Memory B cell (primary cell): ENCODE data around the gene CSNK1E.
"Not testable (repeated sequence)": the region's sequence is repeated elsewhere in the genome, so short reads cannot be mapped to it uniquely, and the experiment has no call there.

Experiments
- ATAC-seq: fragments of 150-1000 bp; cut with Tn5 transposase; 2 replicates; pipeline ENCODE4 v1.10.0; 2021; ENCODE audit warnings: low read depth, mild to moderate bottlenecking, moderate library complexity
- DNase-seq, 2 donors: peaks; one replicate each; pipeline ENCODE4 v3.0.0; 2022; ENCODE audit warnings: low spot score in 2 of 2
- H3K27ac Mint-ChIP-seq: one replicate; pipeline ENCODE4 v1.8.0; 2022; ENCODE audit warnings: mild to moderate bottlenecking, moderate library complexity, mixed read lengths
- H3K27me3 Mint-ChIP-seq: one replicate; pipeline ENCODE4 v1.8.0; 2022; ENCODE audit warnings: mixed read lengths
- H3K36me3 Mint-ChIP-seq: one replicate; pipeline ENCODE4 v1.8.0; 2022; ENCODE audit warnings: mild to moderate bottlenecking, mixed read lengths
- H3K4me1 Mint-ChIP-seq: one replicate; pipeline ENCODE4 v1.8.0; 2022; ENCODE audit warnings: mixed read lengths
- H3K4me3 Mint-ChIP-seq: one replicate; pipeline ENCODE4 v1.8.0; 2022; ENCODE audit warnings: mild to moderate bottlenecking, moderate library complexity, mixed read lengths
- H3K9me3 Mint-ChIP-seq: one replicate; pipeline ENCODE4 v1.8.0; 2022; ENCODE audit warnings: mixed read lengths

Gene CSNK1E

GRCh38 chr22:38347181-38347943 lies 30.1 kb upstream of the CSNK1E start:
- H3K9me3 Mint-ChIP-seq, result no peaks in the 10 kb centered on the region
- H3K27me3 Mint-ChIP-seq, result no peaks in the 10 kb centered on the region
- H3K4me3 Mint-ChIP-seq, result no peak overlapping the region
- ATAC-seq, result no peak
- H3K4me1 Mint-ChIP-seq, result peaks cover 23% of the 10 kb centered on the region
- no peaks in the 10 kb centered on the region for H3K36me3 Mint-ChIP-seq
- H3K27ac Mint-ChIP-seq, result no peak overlapping the region
- DNase-seq, result no peak

- Mint-ChIP-seq H3K4me1 (peaks cover 23% of the 10 kb centered on the region), H3K27ac (no peak overlapping the region), H3K9me3 (no peaks in the 10 kb centered on the region), H3K4me3 (no peak overlapping the region), H3K27me3 (no peaks in the 10 kb centered on the region), H3K36me3 (no peaks in the 10 kb centered on the region)
- ATAC-seq (no peak), DNase-seq (no peak)
These were observed 29.3 kb upstream of the CSNK1E start for GRCh38 chr22:38346506-38346905.

GRCh38 chr22:38345782-38346181 lies 28.5 kb upstream of the CSNK1E start:
- Mint-ChIP-seq H3K9me3 (no peaks in the 10 kb centered on the region), H3K4me3 (no peak overlapping the region), H3K4me1 (peaks cover 23% of the 10 kb centered on the region), H3K27ac (no peak overlapping the region), H3K36me3 (no peaks in the 10 kb centered on the region), H3K27me3 (peaks cover 1% of the 10 kb centered on the region)
- ATAC-seq (no peak), DNase-seq (no peak)

GRCh38 chr22:38339893-38340292 lies 22.7 kb upstream of the CSNK1E start:
- H3K4me3 Mint-ChIP-seq, H3K36me3 Mint-ChIP-seq, H3K9me3 Mint-ChIP-seq, ATAC-seq, H3K27me3 Mint-ChIP-seq, H3K27ac Mint-ChIP-seq, H3K4me1 Mint-ChIP-seq, DNase-seq: not testable (repeated sequence)

- ATAC-seq, result no peak
- Mint-ChIP-seq H3K9me3 (no peaks in the 10 kb centered on the region), H3K4me1 (peaks cover 2% of the 10 kb centered on the region), H3K4me3 (no peak overlapping the region), H3K36me3 (no peaks in the 10 kb centered on the region), H3K27ac (no peak overlapping the region), H3K27me3 (peaks cover 8% of the 10 kb centered on the region)
- no peak for DNase-seq
These were observed 21.6 kb upstream of the CSNK1E start for GRCh38 chr22:38338772-38339379.

- Mint-ChIP-seq H3K9me3 (no peaks in the 10 kb centered on the region), H3K27me3 (peaks cover 8% of the 10 kb centered on the region), H3K4me3 (peak overlapping the region; percentile 79), H3K27ac (no peak overlapping the region), H3K36me3 (no peaks in the 10 kb centered on the region), H3K4me1 (peaks cover 2% of the 10 kb centered on the region)
- ATAC-seq (no peak), DNase-seq (no peak)
These were observed 19.5 kb upstream of the CSNK1E start for GRCh38 chr22:38336699-38337098.

GRCh38 chr22:38335077-38335476 lies 17.8 kb upstream of the CSNK1E start:
- ATAC-seq (no peak), DNase-seq (no peak)
- no peaks in the 10 kb centered on the region for H3K9me3 Mint-ChIP-seq
- no peak overlapping the region for H3K4me3 Mint-ChIP-seq
- no peaks in the 10 kb centered on the region for H3K36me3 Mint-ChIP-seq
- no peak overlapping the region for H3K27ac Mint-ChIP-seq
- H3K27me3 Mint-ChIP-seq, result peaks cover 6% of the 10 kb centered on the region
- H3K4me1 Mint-ChIP-seq, result peaks cover 2% of the 10 kb centered on the region

- H3K9me3 Mint-ChIP-seq, result no peaks in the 10 kb centered on the region
- H3K4me1 Mint-ChIP-seq, result no peaks in the 10 kb centered on the region
- H3K27me3 Mint-ChIP-seq, result peaks cover 8% of the 10 kb centered on the region
- peaks cover 1% of the 10 kb centered on the region for H3K36me3 Mint-ChIP-seq
- H3K4me3 Mint-ChIP-seq, result no peak overlapping the region
- H3K27ac Mint-ChIP-seq, result no peak overlapping the region
- DNase-seq, result no peak
- no peak for ATAC-seq
These were observed 10.6 kb upstream of the CSNK1E start for GRCh38 chr22:38327805-38328204.

GRCh38 chr22:38327396-38327795 lies 10.2 kb upstream of the CSNK1E start:
- Mint-ChIP-seq H3K27me3 (peaks cover 8% of the 10 kb centered on the region), H3K4me1 (no peaks in the 10 kb centered on the region), H3K36me3 (peaks cover 1% of the 10 kb centered on the region), H3K4me3 (no peak overlapping the region), H3K9me3 (no peaks in the 10 kb centered on the region), H3K27ac (no peak overlapping the region)
- ATAC-seq (no peak), DNase-seq (no peak)

GRCh38 chr22:38325587-38325986 lies 8.4 kb upstream of the CSNK1E start:
- no peak overlapping the region for H3K27ac Mint-ChIP-seq
- no peaks in the 10 kb centered on the region for H3K4me1 Mint-ChIP-seq
- ATAC-seq, result no peak
- DNase-seq, result no peak
- peaks cover 8% of the 10 kb centered on the region for H3K27me3 Mint-ChIP-seq
- H3K9me3 Mint-ChIP-seq, result no peaks in the 10 kb centered on the region
- H3K4me3 Mint-ChIP-seq, result no peak overlapping the region
- H3K36me3 Mint-ChIP-seq, result peaks cover 1% of the 10 kb centered on the region

GRCh38 chr22:38320605-38321402 lies 3.6 kb upstream of the CSNK1E start:
- H3K36me3 Mint-ChIP-seq, result no peaks in the 10 kb centered on the region
- ATAC-seq, result no peak
- H3K27me3 Mint-ChIP-seq, result no peaks in the 10 kb centered on the region
- H3K9me3 Mint-ChIP-seq, result no peaks in the 10 kb centered on the region
- H3K4me3 Mint-ChIP-seq, result no peak overlapping the region
- no peak for DNase-seq
- H3K27ac Mint-ChIP-seq, result peak overlapping the region; percentile 9
- H3K4me1 Mint-ChIP-seq, result peaks cover 5% of the 10 kb centered on the region

GRCh38 chr22:38318792-38319773 lies 1.9 kb upstream of the CSNK1E start:
- DNase-seq, result no peak
- Mint-ChIP-seq H3K4me1 (peaks cover 22% of the 10 kb centered on the region), H3K27ac (peak overlapping the region; percentile 62), H3K27me3 (no peaks in the 10 kb centered on the region), H3K4me3 (peak overlapping the region; percentile 56), H3K9me3 (no peaks in the 10 kb centered on the region), H3K36me3 (no peaks in the 10 kb centered on the region)
- ATAC-seq, result no peak

- Mint-ChIP-seq H3K4me1 (peaks cover 29% of the 10 kb centered on the region), H3K4me3 (peak overlapping the region; percentile 86), H3K27ac (peak overlapping the region; percentile 95), H3K27me3 (no peaks in the 10 kb centered on the region), H3K9me3 (no peaks in the 10 kb centered on the region), H3K36me3 (no peaks in the 10 kb centered on the region)
- ATAC-seq (no peak), DNase-seq (no peak)
These were observed 922 bp upstream of the CSNK1E start for GRCh38 chr22:38317995-38318715.
